ENCODE data around the gene AHSG. TPM values are rescaled to one million over a fixed set of nuclear protein-coding genes. Genes with fewer than 3 reads are reported as not detected.

Gene AHSG
- total RNA-seq, 1 donor from 2014 or later: 0.53 TPM

- Histone ChIP-seq H3K9me3 (no peaks in the 10 kb centered on the region), H3K4me3 (peak overlapping the region; percentile 53 to 61), H3K27ac (peak overlapping the region; percentile 24 to 35), H3K27me3 (no peaks in the 10 kb centered on the region), H3K36me3 (peaks cover 6 to 25% of the 10 kb centered on the region in 2 donors), H3K4me1 (peaks cover 0 to 21% of the 10 kb centered on the region in 2 donors)
- no peak for TF ChIP-seq CTCF (IDR thresholded peaks at IDR 0.05)
- DNase-seq (ENCODE audit: low spot score in 2 of 2): no peak
- intact Hi-C loops (cut with DNase I): loop anchor here (1.0 to 10.0 kb wide), 5 partner anchors 213 to 1285 kb away; partner anchors contain the start of genes EIF4A2, ETV5, SENP2 and TRA2B
These were observed 43.1 kb upstream of the AHSG start for GRCh38 chr3:186569779-186570095.

- Histone ChIP-seq H3K4me1 (peaks cover 0 to 21% of the 10 kb centered on the region in 2 donors), H3K9me3 (no peaks in the 10 kb centered on the region), H3K27me3 (no peaks in the 10 kb centered on the region), H3K4me3 (peak within 1 kb of the TSS; percentile 98 to 99), H3K36me3 (peaks cover 6 to 27% of the 10 kb centered on the region in 2 donors), H3K27ac (peak within 1 kb of the TSS; percentile 93 to 97)
- no peak for TF ChIP-seq CTCF (IDR thresholded peaks at IDR 0.05)
- DNase-seq (ENCODE audit: low spot score in 2 of 2): peak; percentile 97 to 100
- intact Hi-C loops (cut with DNase I): loop anchor here (1.0 to 5.0 kb wide), 3 partner anchors 212 to 632 kb away; partner anchors contain the start of genes EIF4A2, ETV5 and TRA2B
These were observed 42.5 kb upstream of the AHSG start, which contains the start of gene DNAJB11 for GRCh38 chr3:186570096-186570940. Gene DNAJB11, plus strand, starts transcription at chr3:186570720. Its CDS starts 178 bp downstream, at chr3:186570898.

- TF ChIP-seq CTCF (IDR thresholded peaks at IDR 0.05): no peak
- intact Hi-C loops (cut with DNase I): loop anchor here (1.0 to 5.0 kb wide), 3 partner anchors 212 to 633 kb away; partner anchors contain the start of genes EIF4A2, ETV5 and TRA2B
These were observed 41.8 kb upstream of the AHSG start for GRCh38 chr3:186570941-186571643.

GRCh38 chr3:186571644-186572013 lies 41.2 kb upstream of the AHSG start:
- TF ChIP-seq CTCF (IDR thresholded peaks at IDR 0.05): no peak
- peaks cover 0 to 14% of the 10 kb centered on the region in 2 donors for H3K4me1 ChIP-seq
- intact Hi-C loops (cut with DNase I): loop anchor here (2.0 to 5.0 kb wide), 2 partner anchors 211 to 464 kb away; partner anchors contain the start of genes EIF4A2 and ETV5
- DNase-seq (ENCODE audit: low spot score in 2 of 2): no peak
- no peak overlapping the region for H3K27ac ChIP-seq
- no peaks in the 10 kb centered on the region for H3K27me3 ChIP-seq
- H3K4me3 ChIP-seq: peak overlapping the region; percentile 98 to 99
- H3K36me3 ChIP-seq: peaks cover 14 to 40% of the 10 kb centered on the region in 2 donors
- no peaks in the 10 kb centered on the region for H3K9me3 ChIP-seq

More at GRCh38 chr3:186570941-186571643, 41.8 kb upstream of the AHSG start:
- H3K36me3 ChIP-seq: peaks cover 11 to 35% of the 10 kb centered on the region in 2 donors
- DNase-seq (ENCODE audit: low spot score in 2 of 2): no peak
- H3K4me3 ChIP-seq: peak overlapping the region; percentile 98 to 99
- peaks cover 0 to 17% of the 10 kb centered on the region in 2 donors for H3K4me1 ChIP-seq
- H3K27ac ChIP-seq: peak overlapping the region; percentile 93 to 97
- H3K27me3 ChIP-seq: no peaks in the 10 kb centered on the region
- H3K9me3 ChIP-seq: no peaks in the 10 kb centered on the region

GRCh38 chr3:186577521-186577920 lies 35.3 kb upstream of the AHSG start:
- no peaks in the 10 kb centered on the region for H3K4me1 ChIP-seq

More at GRCh38 chr3:186577521-186577920, 35.3 kb upstream of the AHSG start:
- peaks cover 42 to 88% of the 10 kb centered on the region in 2 donors for H3K36me3 ChIP-seq
- H3K27ac ChIP-seq: no peak overlapping the region
- H3K9me3 ChIP-seq: no peaks in the 10 kb centered on the region
- H3K27me3 ChIP-seq: no peaks in the 10 kb centered on the region
- no peak overlapping the region for H3K4me3 ChIP-seq
- intact Hi-C loops (cut with DNase I): no loop called here
- TF ChIP-seq CTCF (IDR thresholded peaks at IDR 0.05): no peak
- no peak for DNase-seq (ENCODE audit: low spot score in 2 of 2)
